HUDEP-2 (cell line): Measurements from ENCODE around the gene PLCG1.

ENCODE experiments used
- DNase-seq, 76 experiments: peaks; one replicate each; lab custom pipeline; 2025; ENCODE audit not compliant: unreplicated experiment in 76 of 76; lab: John Stamatoyannopoulos, UW

Gene PLCG1

DNA sequence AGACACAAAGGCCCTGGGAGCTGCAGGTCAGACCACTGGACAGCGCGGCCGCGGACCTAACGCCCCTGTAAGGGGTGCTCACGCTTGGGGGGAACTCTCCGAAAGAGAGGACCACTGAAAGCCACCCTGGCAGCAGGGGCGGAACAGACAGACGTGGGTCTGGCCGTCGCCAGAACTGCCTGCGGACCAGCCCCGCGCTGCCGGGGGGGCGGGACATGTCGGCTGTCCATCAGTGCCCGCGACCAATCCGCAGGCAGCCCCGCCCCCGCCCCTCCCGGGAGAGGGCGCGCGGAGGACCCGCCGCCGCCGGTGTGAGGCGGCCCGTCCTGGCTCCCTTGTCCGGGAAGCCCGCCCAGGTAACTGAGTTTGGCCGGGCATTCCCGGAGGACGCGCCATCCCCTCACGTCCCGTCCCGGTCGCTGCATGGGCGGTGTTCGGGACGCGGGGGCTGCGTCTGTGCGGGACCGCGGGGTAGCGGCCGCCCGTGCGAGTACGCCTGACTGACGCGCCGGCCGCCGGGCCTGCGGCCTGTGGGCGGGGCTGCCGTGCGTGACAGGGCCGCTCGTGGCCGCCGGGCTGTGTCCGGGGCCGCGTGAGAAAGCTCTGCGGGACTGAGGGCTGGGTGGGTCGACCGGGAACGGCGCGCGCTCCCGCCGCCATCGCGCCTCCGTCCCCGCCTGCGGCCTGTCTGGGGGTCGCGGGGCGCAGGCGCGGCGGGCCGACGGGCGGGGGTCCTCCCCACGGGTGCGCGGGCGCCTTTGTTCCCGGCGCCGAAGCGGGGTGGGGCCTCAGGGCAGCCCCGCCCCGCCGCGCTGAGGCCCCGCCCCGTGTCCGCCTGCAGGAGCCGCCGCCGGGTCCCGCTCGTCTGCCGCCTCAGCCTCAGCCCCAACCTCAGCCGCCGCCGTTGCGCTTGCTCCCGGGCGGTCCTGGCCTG, at the start of gene PLCG1:
Gene PLCG1, plus strand, starts transcription at position 864 of the 934 bp plus-strand sequence. CDS start 99 bp downstream, outside the sequence.
- DNase-seq = peak in 71 of 76 experiments; percentile 24 to 89 (median 69)

DNA sequence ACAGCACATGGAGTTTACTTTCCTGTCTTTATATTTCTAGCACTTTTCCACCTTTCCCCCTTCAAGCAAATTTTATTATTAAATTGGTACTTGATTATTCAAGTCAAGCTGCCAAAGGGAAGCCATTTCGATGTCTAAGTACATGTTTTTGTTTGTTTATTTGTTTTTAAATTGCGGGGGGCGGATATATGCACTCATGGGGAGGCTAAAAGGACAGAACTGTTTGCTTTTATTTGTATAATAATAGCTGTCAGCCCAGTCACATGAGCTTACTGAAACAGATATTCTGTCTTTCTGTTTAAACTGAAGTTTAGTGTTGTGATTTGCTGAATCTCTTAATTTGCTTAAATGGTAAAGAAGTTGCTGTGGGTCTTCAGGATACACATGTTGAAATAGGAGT, 49.6 kb upstream of the PLCG1 start:
- no peak for DNase-seq

DNA sequence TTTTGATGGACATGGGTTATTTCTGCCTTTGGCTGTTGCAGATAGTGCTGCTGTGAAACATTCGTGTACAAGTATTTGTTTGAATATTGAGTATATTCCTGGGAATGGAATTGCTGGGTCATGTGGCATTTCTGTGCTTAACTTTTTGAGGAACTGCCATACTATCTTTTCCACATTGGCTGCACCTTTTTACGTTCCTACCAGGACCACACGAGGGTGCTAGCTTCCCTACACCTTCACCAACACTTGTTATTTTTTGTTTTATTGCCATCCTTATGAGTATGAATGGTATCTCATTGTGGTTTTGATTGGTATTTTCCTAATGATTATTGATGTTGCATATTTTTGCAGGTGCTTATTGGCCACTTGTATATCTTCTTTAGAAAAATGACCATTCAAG, 47.8 kb upstream of the PLCG1 start:
- DNase-seq = no peak

DNA sequence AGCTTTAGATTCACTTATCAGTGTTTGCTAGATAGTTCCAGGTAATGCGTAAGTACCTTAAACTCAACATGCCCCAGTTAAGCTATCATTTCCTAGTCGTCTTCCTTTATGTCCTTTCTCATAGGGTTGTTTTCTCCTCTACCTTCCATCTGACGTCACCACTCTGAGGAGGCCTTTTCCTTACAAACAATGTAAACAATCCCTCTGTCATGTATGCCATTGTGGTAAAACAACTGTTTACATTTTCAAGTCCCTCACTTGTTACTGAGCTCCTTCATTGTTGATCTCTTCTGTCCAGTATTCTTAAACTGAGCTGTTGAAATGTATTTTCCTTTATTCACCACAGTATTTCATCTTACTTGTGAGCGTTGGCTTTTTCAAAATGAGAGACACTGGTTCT, 45.4 kb upstream of the PLCG1 start:
- DNase-seq = no peak

DNA sequence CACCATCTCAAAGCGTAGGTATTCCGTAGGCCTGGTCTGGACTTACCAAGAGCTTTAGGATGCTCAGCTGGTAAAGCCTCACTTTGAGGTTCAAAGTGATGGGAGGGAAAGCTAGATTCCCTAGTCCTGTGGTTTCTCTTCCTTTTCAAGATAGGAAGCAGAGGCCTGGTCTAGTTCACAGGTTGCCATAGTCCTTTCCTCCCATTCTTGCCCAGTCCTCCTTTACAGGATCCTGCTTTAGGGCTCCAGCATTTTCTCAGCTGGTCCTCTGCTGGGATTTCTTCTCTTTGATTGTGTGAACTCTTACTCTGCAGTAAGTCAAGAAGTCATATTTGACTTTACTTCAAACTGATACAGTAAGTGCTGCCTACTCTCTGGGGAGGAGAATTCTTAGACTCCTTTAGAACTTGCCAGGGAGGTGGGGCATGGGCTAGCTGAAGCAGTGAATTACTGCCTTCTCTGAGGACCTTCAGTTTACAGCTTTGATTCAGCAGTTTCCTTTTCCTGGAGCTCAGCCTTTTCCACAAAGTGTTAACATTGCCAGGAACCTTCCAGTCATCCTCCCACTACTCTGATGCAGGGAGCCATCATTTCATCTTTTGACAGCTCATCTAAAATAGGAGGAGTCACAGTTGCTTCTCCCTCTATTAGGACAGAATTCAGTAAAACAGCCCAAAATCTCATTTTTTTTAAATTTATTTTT, 42.8 kb upstream of the PLCG1 start:
- DNase-seq = no peak

DNA sequence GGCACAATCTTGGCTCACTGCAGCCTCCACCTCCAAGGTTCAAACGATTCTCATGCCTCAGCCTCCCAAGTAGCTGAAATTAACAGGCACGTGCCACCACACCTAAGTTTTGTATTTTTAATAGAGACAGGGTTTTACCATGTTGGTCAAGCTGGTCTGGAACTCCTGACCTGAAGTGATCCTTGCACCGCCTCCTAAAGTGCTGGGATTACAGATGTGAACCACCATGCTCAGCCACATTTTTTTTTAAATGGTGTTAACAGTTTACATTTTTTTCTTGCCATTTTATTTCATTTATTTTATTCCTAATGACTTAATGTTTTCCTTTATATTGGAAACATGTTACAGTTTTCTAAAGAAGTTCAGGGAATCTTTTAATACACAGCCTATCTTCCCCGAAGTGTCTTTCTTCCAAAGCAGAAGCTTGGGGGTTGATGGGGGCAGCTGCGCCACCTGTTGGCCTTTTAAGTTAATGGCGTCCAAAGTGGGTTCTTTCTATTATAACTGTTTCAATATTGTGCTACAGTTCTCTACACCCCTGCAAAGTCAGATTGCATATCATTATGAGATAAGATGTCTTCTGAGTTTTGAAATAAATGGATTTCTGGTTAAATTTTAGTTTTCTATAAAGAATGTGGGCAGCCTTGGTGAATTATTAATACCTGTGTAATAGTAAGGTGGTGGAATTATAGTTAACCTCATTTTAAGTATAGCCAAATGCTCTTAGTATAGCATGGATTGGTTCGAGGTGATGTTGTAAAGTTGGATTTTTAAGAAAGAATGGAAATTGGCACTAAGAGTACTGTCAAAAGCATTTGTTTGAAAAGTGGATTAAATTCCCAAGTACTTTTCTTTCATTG, 42.0 kb upstream of the PLCG1 start:
- DNase-seq = peak in 37 of 76 experiments; percentile 1 to 50 (median 27)

DNA sequence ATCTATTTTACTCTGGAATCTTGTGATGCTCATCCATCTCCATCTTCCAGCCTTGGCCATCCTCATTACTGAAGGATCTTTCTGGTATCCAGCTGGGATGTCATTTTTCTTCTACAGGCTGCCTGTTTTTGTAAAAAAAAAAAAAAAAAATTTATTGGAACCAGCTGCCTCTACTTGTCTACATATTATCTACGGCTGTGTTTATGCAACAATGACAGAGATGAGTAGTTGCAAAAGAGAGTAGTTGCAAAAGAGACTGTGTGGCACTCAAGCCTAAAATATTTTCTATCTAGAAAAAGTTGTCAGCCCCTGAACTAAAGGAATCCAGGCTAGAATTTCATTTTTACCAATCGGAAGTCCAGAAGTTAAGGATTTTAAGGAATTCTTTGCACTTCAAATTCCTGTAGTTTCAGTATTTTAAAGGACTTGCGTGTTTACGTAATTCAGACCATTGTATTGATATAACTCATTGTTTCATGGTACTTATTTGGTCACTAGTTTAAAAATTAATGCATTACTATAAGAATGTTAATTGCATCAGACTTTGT, 38.6 kb upstream of the PLCG1 start:
- no peak for DNase-seq

DNA sequence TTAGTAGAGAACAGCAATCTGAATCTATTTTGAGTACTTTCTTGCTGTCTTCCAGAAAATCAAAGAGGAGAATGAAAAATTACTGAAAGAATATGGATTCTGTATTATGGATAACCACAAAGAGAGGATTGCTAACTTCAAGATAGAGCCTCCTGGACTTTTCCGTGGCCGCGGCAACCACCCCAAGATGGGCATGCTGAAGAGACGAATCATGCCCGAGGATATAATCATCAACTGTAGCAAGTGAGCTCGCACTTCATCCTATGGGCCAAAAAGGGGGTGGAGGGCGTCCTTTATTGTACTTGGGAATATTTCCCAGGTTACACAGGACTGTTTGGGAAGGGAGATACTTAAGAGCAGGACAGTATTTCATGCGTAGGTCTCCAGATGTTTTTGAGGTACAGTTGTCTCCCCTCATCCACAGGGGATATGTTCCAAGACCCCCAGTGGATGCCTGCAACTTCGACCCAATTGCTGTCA, 37.3 kb upstream of the PLCG1 start:
- DNase-seq = no peak

DNA sequence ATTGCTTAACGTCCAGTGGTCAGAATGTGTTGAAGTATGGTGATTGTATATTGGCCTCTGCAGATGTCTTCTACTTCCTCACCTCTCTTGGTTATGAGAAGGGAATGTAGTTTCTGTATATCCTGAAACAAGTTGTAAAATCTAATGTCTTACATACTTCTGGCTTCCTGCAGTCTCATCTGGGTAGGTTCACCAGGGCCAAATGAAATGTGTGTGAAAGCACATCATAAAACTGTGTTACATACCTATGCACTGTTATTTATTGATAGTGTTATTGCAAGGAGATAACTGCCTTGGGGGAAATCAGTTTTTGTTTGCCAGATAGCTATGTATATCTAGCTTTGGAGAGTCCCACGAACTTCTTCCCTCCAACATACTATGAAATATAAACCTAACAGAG, 35.7 kb upstream of the PLCG1 start:
- DNase-seq = no peak

DNA sequence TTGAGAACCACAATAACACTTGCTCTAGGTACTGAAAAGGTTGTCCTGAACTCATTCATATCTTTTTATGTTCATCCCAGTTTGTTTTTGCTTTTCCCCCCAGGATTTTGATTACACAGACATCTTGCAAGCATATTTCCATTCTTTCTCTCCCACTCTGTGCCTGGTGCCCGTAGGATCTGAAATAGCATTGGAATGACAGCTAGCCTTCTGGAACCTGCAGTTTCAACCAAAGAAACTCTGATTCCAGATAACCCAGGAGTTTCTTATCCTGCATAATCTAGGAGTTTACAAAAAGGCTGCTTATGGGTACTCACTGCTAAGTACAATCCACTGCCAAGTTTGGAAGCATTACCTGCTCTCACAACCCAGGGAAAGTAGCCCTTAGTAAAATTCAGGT, 28.8 kb upstream of the PLCG1 start:
- no peak for DNase-seq

DNA sequence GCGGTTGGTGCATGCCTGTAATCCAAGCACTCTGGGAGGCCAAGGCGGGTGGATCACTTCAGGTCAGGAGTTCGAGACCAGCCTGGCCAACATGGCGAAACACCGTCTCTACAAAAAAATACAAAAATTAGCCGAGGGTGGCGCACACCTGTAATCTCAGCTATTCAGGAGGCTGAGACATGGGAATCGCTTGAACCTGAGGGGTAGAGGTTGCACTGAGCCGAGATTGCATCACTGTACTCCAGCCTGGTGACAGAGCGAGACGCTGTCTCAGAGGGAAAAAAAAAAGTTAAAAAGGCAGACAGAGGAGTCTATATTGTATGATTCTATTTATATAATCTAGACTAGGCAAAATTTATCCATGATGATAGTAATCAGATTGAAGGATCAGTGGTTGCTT, 27.3 kb upstream of the PLCG1 start:
- DNase-seq = no peak

DNA sequence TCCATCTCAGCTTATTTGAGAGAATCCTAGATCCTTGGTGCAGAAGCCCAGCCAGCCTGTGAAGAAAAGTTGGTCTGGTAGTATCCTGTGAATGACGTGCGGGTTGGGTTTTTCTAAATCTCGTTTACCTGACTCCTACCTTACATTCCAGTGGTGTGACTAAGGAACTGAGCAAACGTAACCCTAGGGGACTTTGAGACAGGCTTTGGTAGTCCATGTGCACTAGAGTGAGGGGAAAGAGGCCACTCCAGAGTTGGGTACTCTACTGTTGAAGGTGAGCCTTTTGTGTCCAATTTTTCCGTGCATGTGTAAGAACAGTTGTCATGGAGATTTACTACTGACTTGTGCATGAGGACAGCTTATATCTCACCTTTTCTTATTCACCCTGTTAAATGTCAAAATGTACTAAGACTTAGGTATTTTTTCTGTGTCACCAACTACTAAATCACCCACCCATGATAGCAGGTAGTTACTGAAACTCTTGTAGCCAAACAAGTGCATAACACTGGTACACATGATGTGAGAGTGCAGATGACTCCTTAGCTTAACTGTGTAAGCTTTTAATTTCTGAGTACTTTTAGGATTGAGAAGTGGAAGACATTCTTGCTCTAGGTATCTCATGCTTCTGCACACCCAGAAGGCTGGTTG, 26.3 kb upstream of the PLCG1 start:
- DNase-seq = no peak

DNA sequence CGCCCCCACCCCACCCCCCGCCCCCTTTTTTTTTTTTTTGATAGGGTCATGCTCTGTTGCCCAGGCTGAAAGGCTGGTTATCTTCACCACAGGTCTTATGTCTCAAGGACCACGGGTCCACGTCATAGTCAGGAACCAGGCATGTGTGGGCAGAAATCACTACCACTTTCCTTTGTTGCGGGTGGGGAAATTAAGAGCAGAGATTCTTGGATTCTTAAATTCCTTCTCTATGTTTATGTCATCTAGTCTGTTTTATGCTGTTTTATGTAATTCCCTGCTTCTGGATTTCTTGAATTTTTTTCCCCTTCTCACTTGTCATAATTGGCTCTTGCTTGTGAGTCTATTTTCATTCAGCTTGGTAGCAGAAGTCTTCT, 25.8 kb upstream of the PLCG1 start:
- DNase-seq = no peak

DNA sequence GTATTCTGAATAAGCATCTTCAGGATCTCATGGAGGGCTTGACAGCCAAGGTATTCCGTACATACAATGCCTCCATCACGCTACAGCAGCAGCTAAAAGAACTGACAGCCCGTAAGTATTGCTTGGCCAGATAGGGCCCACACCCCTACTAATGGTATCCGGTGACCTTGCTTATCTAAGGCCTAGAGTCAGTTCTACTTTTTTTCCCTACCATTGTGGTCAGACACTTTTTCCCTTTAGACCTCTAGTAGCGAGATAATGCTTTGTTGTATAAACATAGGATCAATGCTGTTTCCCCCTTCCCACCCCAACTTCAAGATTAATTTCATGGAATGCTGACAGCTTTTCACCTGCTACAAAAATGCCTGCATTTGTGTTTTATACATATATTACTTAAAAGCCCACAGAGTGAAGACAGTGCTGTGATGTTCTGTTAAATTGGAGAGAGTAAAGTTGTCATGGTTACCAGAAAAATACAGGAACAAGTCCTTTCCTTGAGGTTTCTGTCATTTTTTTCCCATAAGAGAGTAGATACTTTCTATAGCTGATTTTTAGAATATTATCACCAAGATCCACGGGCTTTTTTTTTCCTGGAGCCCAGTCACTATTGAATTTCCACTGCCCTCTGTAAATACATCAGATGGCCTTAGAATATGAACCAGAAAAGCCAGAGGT, 20.9 kb upstream of the PLCG1 start:
- peak in 68 of 76 experiments; percentile 9 to 78 (median 50) for DNase-seq

DNA sequence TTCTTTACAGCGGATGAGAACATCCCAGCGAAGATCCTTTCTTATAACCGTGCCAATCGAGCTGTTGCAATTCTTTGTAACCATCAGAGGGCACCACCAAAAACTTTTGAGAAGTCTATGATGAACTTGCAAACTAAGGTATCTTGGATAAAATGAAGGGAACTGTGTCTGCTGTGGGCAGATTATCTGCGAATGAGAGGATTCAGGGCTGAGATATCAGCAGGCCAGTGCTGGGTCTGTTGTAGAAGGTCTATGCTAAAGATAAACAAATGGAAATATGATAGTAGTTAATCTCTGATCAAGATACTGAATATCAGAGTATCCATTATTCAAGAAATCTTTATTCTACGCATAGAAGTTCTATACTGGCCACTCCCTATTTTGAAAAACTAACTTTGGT, 19.2 kb upstream of the PLCG1 start:
- peak in 68 of 76 experiments; percentile 8 to 86 (median 48) for DNase-seq

DNA sequence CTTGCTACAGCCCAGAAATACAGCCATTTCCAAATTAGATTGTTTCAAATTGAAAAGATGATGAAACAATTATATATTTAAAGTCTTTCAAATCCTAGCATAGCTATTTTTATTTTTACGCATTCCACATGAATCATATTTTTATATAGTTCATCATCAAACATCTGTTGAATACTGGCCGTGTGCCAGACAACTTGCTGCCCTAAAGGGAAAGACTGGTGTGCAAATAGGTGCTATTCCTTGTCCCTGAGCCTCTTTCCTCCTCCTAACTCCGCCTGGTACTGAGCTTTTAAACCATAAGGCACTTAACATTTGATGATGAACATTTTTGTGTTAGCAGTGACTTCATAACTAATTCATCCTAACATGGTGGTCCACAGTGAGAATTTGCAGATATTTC, 18.7 kb upstream of the PLCG1 start:
- DNase-seq = peak in 6 of 76 experiments; percentile 4 to 45 (median 12)

DNA sequence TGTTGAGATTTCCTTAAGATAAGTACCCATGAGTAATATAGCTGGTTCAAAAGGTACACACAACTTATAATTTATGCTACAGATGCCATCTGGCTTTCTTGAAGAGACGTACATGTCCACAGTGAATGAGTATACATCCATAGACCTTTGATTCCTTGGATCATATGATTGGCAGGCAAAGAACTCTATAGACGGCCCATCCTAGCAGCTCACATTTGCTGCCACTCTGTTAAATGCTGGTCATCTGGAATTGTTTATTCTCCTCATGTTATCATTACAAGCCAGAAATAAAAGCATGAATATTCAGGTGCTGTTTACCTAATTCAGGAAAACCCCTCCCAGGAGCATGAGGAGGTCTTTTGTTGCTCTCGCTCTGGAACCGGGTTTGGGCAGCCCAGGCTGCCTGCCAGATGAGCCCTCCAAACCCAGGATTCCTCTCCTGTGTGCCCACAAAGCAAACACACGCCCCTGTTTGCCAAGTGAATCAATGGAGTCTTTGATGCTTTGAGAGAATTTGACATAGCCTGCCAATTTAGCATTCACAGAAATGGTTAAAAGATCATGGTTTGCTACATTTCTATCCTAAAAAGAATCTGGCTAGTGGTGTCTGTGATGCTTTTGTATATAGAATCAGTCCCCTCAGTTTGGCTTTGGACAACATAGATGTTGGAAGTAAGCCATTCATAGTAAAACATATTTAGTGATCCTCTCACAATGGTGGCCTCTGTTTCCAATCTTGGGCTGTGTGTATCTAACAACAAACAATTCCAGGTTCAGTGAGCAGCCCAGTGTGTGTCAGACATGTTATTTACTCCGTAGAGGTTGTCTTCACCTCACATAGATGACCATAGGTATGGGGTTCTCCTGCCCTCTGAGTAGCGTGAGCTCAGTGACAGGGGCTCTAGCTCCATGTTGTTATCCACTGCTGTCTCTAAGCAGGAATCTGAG, 17.5 kb upstream of the PLCG1 start:
- DNase-seq = no peak

DNA sequence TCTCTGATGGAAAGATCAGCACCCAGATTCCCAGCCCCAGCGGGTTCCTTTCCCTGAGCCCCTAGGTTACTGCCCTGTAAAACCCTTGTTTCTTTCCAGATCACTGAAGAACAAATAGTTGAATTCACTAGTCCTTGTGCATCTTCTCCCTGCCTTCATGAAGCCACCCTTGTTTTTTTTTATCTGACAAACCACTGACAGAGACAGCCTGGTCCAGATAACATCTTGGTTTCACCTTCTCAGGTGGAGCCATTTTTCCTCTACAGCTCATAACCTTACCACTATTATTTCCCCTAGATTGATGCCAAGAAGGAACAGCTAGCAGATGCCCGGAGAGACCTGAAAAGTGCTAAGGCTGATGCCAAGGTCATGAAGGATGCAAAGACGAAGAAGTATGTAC, 15.9 kb upstream of the PLCG1 start:
- no peak for DNase-seq
